Measurements from ENCODE around the gene CLDN15.

The CLDN15 gene

DNA sequence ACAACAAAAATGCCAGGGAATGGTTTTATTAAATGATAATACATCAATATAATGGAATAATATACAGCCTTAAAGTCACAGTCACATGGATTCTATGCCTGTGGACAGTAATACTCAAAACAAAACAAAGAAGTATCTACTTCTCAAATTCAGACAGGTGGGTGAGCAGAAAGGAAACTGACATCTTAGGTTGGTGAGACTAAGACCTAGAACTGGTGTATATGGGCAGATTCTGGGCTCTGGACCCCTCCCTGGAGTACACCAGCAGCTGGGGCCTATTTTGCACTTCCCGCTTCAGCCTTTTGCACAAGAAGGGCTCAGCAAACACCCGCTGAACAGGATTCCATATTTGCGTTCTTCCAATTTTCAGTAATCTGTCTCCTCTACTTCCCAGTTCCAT lies 12.7 kb upstream of the CLDN15 start:
- TF ChIP-seq, protein P1, sequence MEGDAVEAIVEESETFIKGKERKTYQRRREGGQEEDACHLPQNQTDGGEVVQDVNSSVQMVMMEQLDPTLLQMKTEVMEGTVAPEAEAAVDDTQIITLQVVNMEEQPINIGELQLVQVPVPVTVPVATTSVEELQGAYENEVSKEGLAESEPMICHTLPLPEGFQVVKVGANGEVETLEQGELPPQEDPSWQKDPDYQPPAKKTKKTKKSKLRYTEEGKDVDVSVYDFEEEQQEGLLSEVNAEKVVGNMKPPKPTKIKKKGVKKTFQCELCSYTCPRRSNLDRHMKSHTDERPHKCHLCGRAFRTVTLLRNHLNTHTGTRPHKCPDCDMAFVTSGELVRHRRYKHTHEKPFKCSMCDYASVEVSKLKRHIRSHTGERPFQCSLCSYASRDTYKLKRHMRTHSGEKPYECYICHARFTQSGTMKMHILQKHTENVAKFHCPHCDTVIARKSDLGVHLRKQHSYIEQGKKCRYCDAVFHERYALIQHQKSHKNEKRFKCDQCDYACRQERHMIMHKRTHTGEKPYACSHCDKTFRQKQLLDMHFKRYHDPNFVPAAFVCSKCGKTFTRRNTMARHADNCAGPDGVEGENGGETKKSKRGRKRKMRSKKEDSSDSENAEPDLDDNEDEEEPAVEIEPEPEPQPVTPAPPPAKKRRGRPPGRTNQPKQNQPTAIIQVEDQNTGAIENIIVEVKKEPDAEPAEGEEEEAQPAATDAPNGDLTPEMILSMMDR (IDR thresholded peaks at IDR 0.05; ENCODE audit: extremely low read depth, missing control alignments): no peak
- peak; percentile 51 for DNase-seq (ENCODE audit: low spot score)

DNA sequence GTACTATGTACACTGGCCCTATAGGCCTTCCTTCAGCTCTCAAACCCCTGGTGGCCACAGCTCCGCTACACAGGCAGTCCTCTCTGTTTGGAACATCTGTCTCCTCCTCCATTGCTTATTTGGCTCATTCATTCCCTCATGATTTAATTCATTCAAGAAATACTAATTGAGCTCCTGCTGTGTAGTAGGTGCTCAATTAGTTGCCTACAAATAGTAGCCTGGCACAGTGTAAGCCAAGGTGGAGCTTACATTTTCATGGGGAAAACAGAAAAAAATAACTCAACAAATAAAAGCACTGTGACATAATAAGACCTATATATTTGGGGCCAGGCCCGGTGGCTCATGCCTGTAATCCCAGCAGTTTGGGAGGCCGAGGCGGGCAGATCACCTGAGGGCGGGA lies 10.7 kb upstream of the CLDN15 start:
- no peak for DNase-seq (ENCODE audit: low spot score)

GRCh38 chr7:101245147-101245668 lies 7.6 kb upstream of the CLDN15 start:
- peak; percentile 8 for DNase-seq (ENCODE audit: low spot score)
- TF ChIP-seq, protein P1 (IDR thresholded peaks at IDR 0.05; ENCODE audit: extremely low read depth, missing control alignments): no peak

More for the DNA sequence above, 10.7 kb upstream of the CLDN15 start:
- TF ChIP-seq, protein P1 (IDR thresholded peaks at IDR 0.05; ENCODE audit: extremely low read depth, missing control alignments): no peak

GRCh38 chr7:101244375-101245146 lies 7.0 kb upstream of the CLDN15 start, which contains the start of gene FIS1:
TSS of gene FIS1 (minus strand) at chr7:101245081. CDS start at chr7:101245004, 77 bp downstream.
- TF ChIP-seq, protein P1 (IDR thresholded peaks at IDR 0.05; ENCODE audit: extremely low read depth, missing control alignments): peak; percentile 92
- peak; percentile 90 for DNase-seq (ENCODE audit: low spot score)

GRCh38 chr7:101243646-101244374 lies 6.2 kb upstream of the CLDN15 start:
- TF ChIP-seq, protein P1 (IDR thresholded peaks at IDR 0.05; ENCODE audit: extremely low read depth, missing control alignments): no peak
- DNase-seq (ENCODE audit: low spot score): peak; percentile 13

- TF ChIP-seq, protein P1 (IDR thresholded peaks at IDR 0.05; ENCODE audit: extremely low read depth, missing control alignments): no peak
These were observed 4.1 kb upstream of the CLDN15 start for GRCh38 chr7:101241443-101242349.

More at GRCh38 chr7:101241443-101242349, 4.1 kb upstream of the CLDN15 start:
- DNase-seq (ENCODE audit: low spot score): peak; percentile 3

Data from GM20000 (cell line).